CD4-positive, alpha-beta T cell (primary cell): ENCODE measurements around the gene USP17L24. TPM values are rescaled to one million over a fixed set of nuclear protein-coding genes. Genes with fewer than 3 reads are reported as not detected.
"Not testable (repeated sequence)": the region's sequence is repeated elsewhere in the genome, so short reads cannot be mapped to it uniquely, and the experiment has no call there.

Source experiments
- ATAC-seq: fragments of 200-7000 bp; cut with Tn5 transposase; one replicate; pipeline ENCODE4 v1.10.0; 2022; ENCODE audit warnings: mild to moderate bottlenecking; ENCODE audit not compliant: poor library complexity
- CTCF ChIA-PET: fragments of 350-600 bp; sonication (Branson Sonifier 250); formaldehyde crosslinking; loops from one replicate; lab custom pipeline; 2021; ENCODE audit warnings: antibody characterized with exemption, inconsistent platforms; lab: Charles Lee
- POLR2A ChIA-PET: fragments of 350-600 bp; sonication (Branson Sonifier 250); formaldehyde crosslinking; loops from one replicate; lab custom pipeline; 2021; ENCODE audit warnings: antibody characterized with exemption, inconsistent platforms; lab: Charles Lee
- DNase-seq, 14 experiments: peaks; one replicate each; pipeline ENCODE4 v3.0.0-alpha.2; 2013 to 2020; ENCODE audit warnings: mixed read lengths in 2 of 14
- H3K27ac ChIP-seq, 2 donors: one replicate each; pipeline versions ENCODE4 v1.5.1 to v1.7.0; 2013; ENCODE audit warnings: low read length in 2 of 2, low read depth in 1 of 2, mild to moderate bottlenecking in 1 of 2
- H3K27me3 ChIP-seq, 2 experiments: 1 replicate in 1 of 2; 2 replicates in 1 of 2; pipeline versions ENCODE4 v1.6.1 to v1.7.0; 2013; ENCODE audit warnings: low read length in 2 of 2, control low read depth in 1 of 2, mild to moderate bottlenecking in 1 of 2, moderate library complexity in 1 of 2; ENCODE audit not compliant: insufficient read depth in 2 of 2, control insufficient read depth in 1 of 2
- H3K36me3 ChIP-seq: one replicate; pipeline ENCODE4 v1.6.1; 2013; ENCODE audit warnings: low read length, control low read depth; ENCODE audit not compliant: insufficient read depth
- H3K4me1 ChIP-seq: one replicate; pipeline ENCODE4 v1.6.1; 2013; ENCODE audit warnings: low read length, control low read depth; ENCODE audit not compliant: insufficient read depth
- H3K4me3 ChIP-seq: one replicate; pipeline ENCODE4 v1.5.1; 2013; ENCODE audit warnings: mild to moderate bottlenecking, low read length, moderate library complexity
- H3K9me3 ChIP-seq, 2 experiments: 1 replicate in 1 of 2; 2 replicates in 1 of 2; pipeline versions ENCODE4 v1.6.1 to v1.7.0; 2013; ENCODE audit warnings: low read length in 2 of 2, mild to moderate bottlenecking in 2 of 2, control low read depth in 1 of 2, moderate library complexity in 1 of 2; ENCODE audit not compliant: control insufficient read depth in 1 of 2, insufficient read depth in 1 of 2
- H3K27ac Mint-ChIP-seq: one replicate; pipeline ENCODE4 v1.8.0; 2020; ENCODE audit warnings: mixed read lengths
- H3K27me3 Mint-ChIP-seq: one replicate; pipeline ENCODE4 v1.8.0; 2021; ENCODE audit warnings: mixed read lengths
- H3K36me3 Mint-ChIP-seq: one replicate; pipeline ENCODE4 v1.8.0; 2021; ENCODE audit warnings: low read depth, mixed read lengths
- H3K4me1 Mint-ChIP-seq: one replicate; pipeline ENCODE4 v1.8.0; 2021; ENCODE audit warnings: low read depth, mixed read lengths
- H3K4me3 Mint-ChIP-seq: one replicate; pipeline ENCODE4 v1.8.0; 2020; ENCODE audit warnings: mild to moderate bottlenecking, mixed read lengths
- H3K9me3 Mint-ChIP-seq: one replicate; pipeline ENCODE4 v1.8.0; 2020; ENCODE audit warnings: mixed read lengths
- intact Hi-C, 2 experiments: fragments of 100-400 bp; cut with DNase I in 1 of 2; cut with micrococcal nuclease in 1 of 2; formaldehyde crosslinking; loops; one replicate each; pipeline versions ENCODE4 v1.15.1 to v1.9.0; 2023 to 2025; cut with DNase I, micrococcal nuclease
- total RNA-seq, 174 experiments: library from RNA in 2 of 174; stranded (reverse) in 2 of 174; gene quantifications; one replicate each; pipeline ENCODE4 v1.2.3 and lab custom pipeline; 2021 to 2026

The USP17L24 gene
- total RNA-seq, 2 experiments from 2014 or later = not detected

GRCh38 chr4:9350866-9351265 lies 25.9 kb downstream of the USP17L24 start:
- H3K27me3 ChIP-seq, ATAC-seq, H3K4me3 ChIP-seq, H3K27me3 Mint-ChIP-seq, H3K27ac ChIP-seq, CTCF ChIA-PET, intact Hi-C loops, H3K4me3 Mint-ChIP-seq, H3K9me3 ChIP-seq, H3K4me1 Mint-ChIP-seq, POLR2A ChIA-PET, H3K36me3 Mint-ChIP-seq, H3K9me3 Mint-ChIP-seq, H3K36me3 ChIP-seq, H3K4me1 ChIP-seq, H3K27ac Mint-ChIP-seq: not testable (repeated sequence)
- peak in 1 of 14 experiments; percentile 0 for DNase-seq

DNA sequence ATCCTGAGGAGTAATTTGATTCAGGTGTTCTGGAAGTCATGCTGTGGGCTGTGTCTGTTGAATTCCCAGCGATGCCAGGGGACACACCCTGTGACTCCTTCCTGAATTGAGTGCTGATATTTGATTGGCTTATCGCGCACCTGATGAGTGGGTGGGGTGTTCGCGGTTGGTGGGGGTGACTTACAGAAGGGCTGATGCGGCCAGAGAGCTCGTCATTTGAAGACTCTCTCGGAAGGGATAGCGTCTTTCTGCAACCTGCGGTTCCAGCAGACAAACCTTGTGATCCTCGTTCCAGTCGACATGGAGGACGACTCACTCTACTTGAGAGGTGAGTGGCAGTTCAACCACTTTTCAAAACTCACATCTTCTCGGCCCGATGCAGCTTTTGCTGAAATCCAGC lies 28.4 kb downstream of the USP17L24 start, which contains the start of gene USP17L29:
USP17L29 (plus strand) TSS at position 301 of the 400 bp plus-strand sequence; CDS start at position 301, 0 bp downstream.
- H3K36me3 Mint-ChIP-seq, H3K4me3 ChIP-seq, DNase-seq, H3K4me3 Mint-ChIP-seq, H3K27ac ChIP-seq, H3K27me3 ChIP-seq, H3K27ac Mint-ChIP-seq, H3K9me3 Mint-ChIP-seq, H3K4me1 ChIP-seq, H3K9me3 ChIP-seq, H3K4me1 Mint-ChIP-seq, POLR2A ChIA-PET, H3K36me3 ChIP-seq, CTCF ChIA-PET, ATAC-seq, intact Hi-C loops, H3K27me3 Mint-ChIP-seq: not testable (repeated sequence)

- POLR2A ChIA-PET, CTCF ChIA-PET: not testable (repeated sequence)
These were observed 37.9 kb downstream of the USP17L24 start, which contains the start of gene USP17L30 for GRCh38 chr4:9362829-9363228. TSS of gene USP17L30 (plus strand) at chr4:9363129. CDS start at chr4:9363129, 0 bp downstream.

More at GRCh38 chr4:9362829-9363228, 37.9 kb downstream of the USP17L24 start, which contains the start of gene USP17L30:
- DNase-seq, H3K4me1 ChIP-seq, H3K27ac Mint-ChIP-seq, H3K4me3 ChIP-seq, intact Hi-C loops, H3K27me3 ChIP-seq, ATAC-seq, H3K4me3 Mint-ChIP-seq, H3K36me3 Mint-ChIP-seq, H3K9me3 Mint-ChIP-seq, H3K4me1 Mint-ChIP-seq, H3K27ac ChIP-seq, H3K36me3 ChIP-seq, H3K9me3 ChIP-seq, H3K27me3 Mint-ChIP-seq: not testable (repeated sequence)

Other genes with a start within 250 kb of the USP17L24 start
- gene FAM90A26, start 154.8 kb upstream of the USP17L24 start, total RNA-seq = under 1 TPM in 1 of 2 experiments, not detected in 1; 0.08 TPM
- gene USP17L10, start 114.5 kb upstream of the USP17L24 start, total RNA-seq = not detected
- gene USP17L11, start 109.8 kb upstream of the USP17L24 start, total RNA-seq = not detected
- gene USP17L12, start 105.0 kb upstream of the USP17L24 start, total RNA-seq = not detected
- gene USP17L13, start 100.3 kb upstream of the USP17L24 start, total RNA-seq = not detected
- gene USP17L15, start 90.8 kb upstream of the USP17L24 start, total RNA-seq = not detected
- not detected for gene USP17L17, start 81.3 kb upstream of the USP17L24 start, total RNA-seq
- gene USP17L18, start 76.5 kb upstream of the USP17L24 start, total RNA-seq = not detected
- not detected for gene USP17L19, start 71.8 kb upstream of the USP17L24 start, total RNA-seq
- gene USP17L20, start 67.0 kb upstream of the USP17L24 start, total RNA-seq = not detected
- gene USP17L21, start 62.3 kb upstream of the USP17L24 start, total RNA-seq = not detected
- not detected for gene USP17L22, start 57.5 kb upstream of the USP17L24 start, total RNA-seq
- gene USP17L25, start 4.7 kb downstream of the USP17L24 start, total RNA-seq = not detected
- not detected for gene USP17L26, start 9.5 kb downstream of the USP17L24 start, total RNA-seq
- gene USP17L5, start 14.2 kb downstream of the USP17L24 start, total RNA-seq = not detected
- gene USP17L27, start 19.0 kb downstream of the USP17L24 start, total RNA-seq = not detected
- not detected for gene USP17L28, start 23.7 kb downstream of the USP17L24 start, total RNA-seq
- not detected for gene USP17L29, start 28.5 kb downstream of the USP17L24 start, total RNA-seq
- not detected for gene USP17L30, start 38.0 kb downstream of the USP17L24 start, total RNA-seq
- gene DEFB131A, start 119.2 kb downstream of the USP17L24 start, total RNA-seq = not detected